HepG2 (cell line): ENCODE results near the gene SLBP. TPM values are rescaled to one million over a fixed set of nuclear protein-coding genes. Genes with fewer than 3 reads are reported as not detected.

Experiments used
- CREM ChIP-seq, 2 experiments: sonication (generic) in 1 of 2; formaldehyde crosslinking in 1 of 2; IDR thresholded peaks; 2 replicates each; pipeline versions ENCODE4 v1.4.0 to v1.6.1; 2016 to 2020; ENCODE audit warnings: antibody characterized with exemption in 1 of 2, mild to moderate bottlenecking in 1 of 2, missing genetic modification reagents in 1 of 2
- GZF1 ChIP-seq: sonication (generic); formaldehyde crosslinking; IDR thresholded peaks from 2 replicates; pipeline ENCODE4 v1.5.1; 2020; ENCODE audit warnings: mild to moderate bottlenecking, missing genetic modification reagents
- SNAPC4 ChIP-seq: sonication (generic); formaldehyde crosslinking; IDR thresholded peaks from 2 replicates; pipeline ENCODE4 v1.4.0; 2020; ENCODE audit warnings: mild to moderate bottlenecking, missing genetic modification reagents
- ZBTB44 ChIP-seq: sonication (generic); formaldehyde crosslinking; IDR thresholded peaks from 2 replicates; pipeline ENCODE4 v1.4.0; 2020; ENCODE audit warnings: missing genetic modification reagents
- ZNF619 ChIP-seq: sonication (generic); formaldehyde crosslinking; IDR thresholded peaks from 2 replicates; pipeline ENCODE4 v1.4.0; 2020; ENCODE audit warnings: mild to moderate bottlenecking, missing genetic modification reagents
- polyA plus RNA-seq, 8 experiments: library from polyadenylated mRNA; depleted of rRNA in 3 of 8; stranded (reverse) in 7 of 8; unstranded in 1 of 8; fragments of >200 nt; fragmentation: Illumina TruSeq in 4 of 8; extraction: Trizol in 4 of 8; gene quantifications; 2 replicates each; pipeline versions ENCODE4 v1.2.1 to v1.2.3, GENCODE V29; 2011 to 2016; ENCODE audit warnings: low read depth in 4 of 8, missing spikeins in 1 of 8, mixed read lengths in 1 of 8; ENCODE audit not compliant: insufficient read depth in 1 of 8
- total RNA-seq, 5 experiments: library from RNA; depleted of rRNA; stranded (reverse); fragments of >200 nt; fragmentation: Illumina TruSeq; extraction: Trizol; gene quantifications; 2 replicates each; pipeline ENCODE4 v1.2.3, GENCODE V29; 2016; ENCODE audit warnings: low read depth in 1 of 5

Gene SLBP
- total and polyA plus RNA-seq, 2 of the 13 experiments (the other 11 are each of a cell fraction or from before 2014, with no cell fraction given) = 43.9 to 104 TPM

GRCh38 chr4:1726146-1726934 lies 14.2 kb upstream of the SLBP start (continued):
- TF ChIP-seq ZBTB44 (CRISPR knock-in tag) (no peak), SNAPC4 (no peak), GZF1 (CRISPR knock-in tag) (no peak), ZNF619 (0 out of 2 replicates have a peak, but pooled peaks have one; percentile 46), CREM (IDR thresholded peaks at IDR 0.05) (no peak), CREM (CRISPR knock-in tag; IDR thresholded peaks at IDR 0.05) (no peak)
